ENCODE results near the gene HRH3. TPM values are rescaled to one million over a fixed set of nuclear protein-coding genes. Genes with fewer than 3 reads are reported as not detected.

HRH3 gene
- total RNA-seq, 1 donor from 2014 or later = 0.07 TPM

GRCh38 chr20:62202676-62203377 lies 17.3 kb downstream of the HRH3 start:
- Mint-ChIP-seq H3K4me1 (ENCODE audit: low read depth, unreplicated experiment) (no peaks in the 10 kb centered on the region), H3K4me3 (ENCODE audit: unreplicated experiment) (no peak overlapping the region)
- FAIRE-seq = no peak

GRCh38 chr20:62202083-62202395 lies 18.0 kb downstream of the HRH3 start:
- H3K36me3 Mint-ChIP-seq (ENCODE audit: low read depth, unreplicated experiment) = peaks cover 28% of the 10 kb centered on the region

More at GRCh38 chr20:62202676-62203377, 17.3 kb downstream of the HRH3 start:
- Histone ChIP-seq H3K9me3 (ENCODE audit: insufficient read depth, low read depth, low read length) (no peaks in the 10 kb centered on the region), H2AFZ (ENCODE audit: low read depth, low read length) (no peak overlapping the region), H4K20me1 (ENCODE audit: insufficient read depth, low read length) (peaks cover 10% of the 10 kb centered on the region), H3K4me2 (ENCODE audit: low read length) (peak overlapping the region; percentile 11), H3K27me3 (ENCODE audit: insufficient read depth, low read length) (no peaks in the 10 kb centered on the region), H3K9ac (ENCODE audit: low read length) (no peak overlapping the region), H3K79me2 (ENCODE audit: insufficient read depth, low read length) (no peaks in the 10 kb centered on the region), H3K36me3 (ENCODE audit: insufficient read depth, low read length) (peaks cover 9% of the 10 kb centered on the region), H3K4me1 (ENCODE audit: insufficient read depth, low read length) (peaks cover 8% of the 10 kb centered on the region), H3K27ac (ENCODE audit: low read depth, low read length) (no peak overlapping the region), H3K4me3 (ENCODE audit: insufficient read depth, low read depth, low read length) (no peak overlapping the region)
- DNase-seq (ENCODE audit: low read depth) = no peak
- peak overlapping the region; percentile 16 for H3K27ac Mint-ChIP-seq (ENCODE audit: unreplicated experiment)
- peaks cover 32% of the 10 kb centered on the region for H3K36me3 Mint-ChIP-seq (ENCODE audit: low read depth, unreplicated experiment)
- H3K27me3 Mint-ChIP-seq (ENCODE audit: low read depth, unreplicated experiment) = no peaks in the 10 kb centered on the region
- TF ChIP-seq EZH2 (IDR thresholded peaks at IDR 0.05; ENCODE audit: insufficient read depth, low read length) (no peak), CTCF (IDR thresholded peaks at IDR 0.05; ENCODE audit: insufficient read depth, low read depth, low read length) (no peak)
- no peaks in the 10 kb centered on the region for H3K9me3 Mint-ChIP-seq (ENCODE audit: unreplicated experiment)

More at GRCh38 chr20:62202083-62202395, 18.0 kb downstream of the HRH3 start:
- H3K4me3 Mint-ChIP-seq (ENCODE audit: unreplicated experiment) = no peak overlapping the region
- no peak for DNase-seq (ENCODE audit: low read depth)
- no peaks in the 10 kb centered on the region for H3K27me3 Mint-ChIP-seq (ENCODE audit: low read depth, unreplicated experiment)
- H3K27me3 ChIP-seq (ENCODE audit: insufficient read depth, low read length) = no peaks in the 10 kb centered on the region
- H3K4me1 Mint-ChIP-seq (ENCODE audit: low read depth, unreplicated experiment) = no peaks in the 10 kb centered on the region
- H3K79me2 ChIP-seq (ENCODE audit: insufficient read depth, low read length) = no peaks in the 10 kb centered on the region
- H2AFZ ChIP-seq (ENCODE audit: low read depth, low read length) = no peak overlapping the region
- peaks cover 8% of the 10 kb centered on the region for H3K4me1 ChIP-seq (ENCODE audit: insufficient read depth, low read length)
- no peak overlapping the region for H3K4me3 ChIP-seq (ENCODE audit: insufficient read depth, low read depth, low read length)
- peaks cover 6% of the 10 kb centered on the region for H4K20me1 ChIP-seq (ENCODE audit: insufficient read depth, low read length)
- FAIRE-seq = no peak
- H3K9me3 ChIP-seq (ENCODE audit: insufficient read depth, low read depth, low read length) = no peaks in the 10 kb centered on the region
- H3K9me3 Mint-ChIP-seq (ENCODE audit: unreplicated experiment) = no peaks in the 10 kb centered on the region
- TF ChIP-seq EZH2 (IDR thresholded peaks at IDR 0.05; ENCODE audit: insufficient read depth, low read length) (no peak), CTCF (IDR thresholded peaks at IDR 0.05; ENCODE audit: insufficient read depth, low read depth, low read length) (no peak)
- no peak overlapping the region for H3K4me2 ChIP-seq (ENCODE audit: low read length)
- H3K27ac ChIP-seq (ENCODE audit: low read depth, low read length) = no peak overlapping the region
- H3K36me3 ChIP-seq (ENCODE audit: insufficient read depth, low read length) = peaks cover 9% of the 10 kb centered on the region
- no peak overlapping the region for H3K27ac Mint-ChIP-seq (ENCODE audit: unreplicated experiment)
- H3K9ac ChIP-seq (ENCODE audit: low read length) = no peak overlapping the region

Data from astrocyte (in vitro differentiated cells and primary cell).